Breast epithelium (tissue), 3 donors: ENCODE data around the gene PTPRF.

Experiments
- POLR2A ChIP-seq: fragments of 450-650 bp; IDR thresholded peaks from one replicate; pipeline ENCODE4 v1.6.1; 2016; ENCODE audit warnings: antibody characterized with exemption, mild to moderate bottlenecking, moderate library complexity
- POLR2AphosphoS5 ChIP-seq, 3 donors: sonication (generic); formaldehyde crosslinking; IDR thresholded peaks; one replicate each; pipeline ENCODE4 v1.6.1; 2017; ENCODE audit warnings: antibody characterized with exemption in 3 of 3
- TF ChIP-seq, protein P1 (sequence below), 3 donors: fragments of 450-650 bp; IDR thresholded peaks; one replicate each; pipeline ENCODE4 v1.5.1; 2016 to 2017; ENCODE audit warnings: antibody characterized with exemption in 3 of 3, mild to moderate bottlenecking in 3 of 3, moderate library complexity in 3 of 3

DNA sequence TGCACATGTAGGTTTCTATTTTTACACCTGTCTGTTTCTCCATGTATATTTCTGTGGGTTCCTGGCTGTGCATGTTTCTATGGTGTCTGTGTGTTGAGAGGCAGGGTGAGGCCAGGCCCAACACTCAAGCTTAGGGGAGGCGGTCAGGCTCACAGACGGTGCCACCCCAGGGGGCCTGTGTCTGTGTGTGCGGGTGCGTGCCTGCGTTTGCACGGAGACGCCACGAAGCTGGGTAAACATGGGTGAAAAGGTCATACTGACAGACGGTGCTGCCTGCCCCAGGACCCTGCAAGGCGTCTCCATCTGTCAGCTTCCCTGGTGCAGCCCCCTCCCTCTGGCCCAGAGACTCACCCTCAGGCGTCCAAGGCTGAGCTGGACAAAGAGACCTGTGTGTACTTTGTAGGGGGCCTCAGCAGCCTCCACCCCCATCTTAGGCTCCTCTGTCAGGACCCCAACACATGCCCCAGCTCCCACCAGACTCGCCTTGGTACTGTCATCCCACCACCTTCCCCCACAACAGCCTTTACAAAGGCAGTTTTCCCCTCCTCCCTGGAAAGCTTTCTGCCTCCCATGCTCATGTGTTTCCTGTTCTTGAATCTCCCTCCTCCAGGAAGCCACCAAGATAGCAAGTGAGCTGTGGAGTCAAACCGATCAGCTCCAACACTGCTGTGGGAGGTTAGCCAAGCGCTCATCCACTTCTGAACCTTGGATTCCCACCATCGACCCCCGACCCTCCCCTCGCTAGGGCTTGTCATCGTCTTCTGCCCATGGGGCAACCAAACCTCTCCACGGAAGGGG lies 34.1 kb downstream of the PTPRF start:
- TF ChIP-seq POLR2AphosphoS5 (IDR thresholded peaks at IDR 0.05) (no peak), POLR2A (no peak)
- TF ChIP-seq, protein P1, sequence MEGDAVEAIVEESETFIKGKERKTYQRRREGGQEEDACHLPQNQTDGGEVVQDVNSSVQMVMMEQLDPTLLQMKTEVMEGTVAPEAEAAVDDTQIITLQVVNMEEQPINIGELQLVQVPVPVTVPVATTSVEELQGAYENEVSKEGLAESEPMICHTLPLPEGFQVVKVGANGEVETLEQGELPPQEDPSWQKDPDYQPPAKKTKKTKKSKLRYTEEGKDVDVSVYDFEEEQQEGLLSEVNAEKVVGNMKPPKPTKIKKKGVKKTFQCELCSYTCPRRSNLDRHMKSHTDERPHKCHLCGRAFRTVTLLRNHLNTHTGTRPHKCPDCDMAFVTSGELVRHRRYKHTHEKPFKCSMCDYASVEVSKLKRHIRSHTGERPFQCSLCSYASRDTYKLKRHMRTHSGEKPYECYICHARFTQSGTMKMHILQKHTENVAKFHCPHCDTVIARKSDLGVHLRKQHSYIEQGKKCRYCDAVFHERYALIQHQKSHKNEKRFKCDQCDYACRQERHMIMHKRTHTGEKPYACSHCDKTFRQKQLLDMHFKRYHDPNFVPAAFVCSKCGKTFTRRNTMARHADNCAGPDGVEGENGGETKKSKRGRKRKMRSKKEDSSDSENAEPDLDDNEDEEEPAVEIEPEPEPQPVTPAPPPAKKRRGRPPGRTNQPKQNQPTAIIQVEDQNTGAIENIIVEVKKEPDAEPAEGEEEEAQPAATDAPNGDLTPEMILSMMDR (IDR thresholded peaks at IDR 0.05), result no peak
